AG04449 (cell line): ENCODE measurements around the gene ASB10.

Experiments
- CTCF ChIA-PET: fragments of 350-600 bp; formaldehyde crosslinking; extraction: SDS; loops from one replicate; lab custom pipeline; 2021; ENCODE audit warnings: antibody characterized with exemption; lab: Yijun Ruan, JAX
- POLR2A ChIA-PET: fragments of 400-600, 350-600 bp; formaldehyde crosslinking; extraction: SDS; loops from one replicate; lab custom pipeline; 2020; ENCODE audit warnings: antibody characterized with exemption, inconsistent platforms; lab: Yijun Ruan, JAX
- DNase-seq: peaks from one replicate; pipeline ENCODE4 v3.0.0-alpha.2; 2010; ENCODE audit warnings: low read depth, low spot score
- H3K4me3 ChIP-seq: 2 replicates; pipeline ENCODE4 v1.5.1; 2011; ENCODE audit warnings: low read depth, mild to moderate bottlenecking, control low read depth, low read length
- TF ChIP-seq, protein P1 (sequence below): IDR thresholded peaks from one replicate; pipeline ENCODE4 v1.5.1; 2011; ENCODE audit warnings: mild to moderate bottlenecking, moderate library complexity, low read length, control low read depth, inconsistent platforms; ENCODE audit not compliant: insufficient read depth; ENCODE audit errors: missing control alignments

ASB10 gene

DNA sequence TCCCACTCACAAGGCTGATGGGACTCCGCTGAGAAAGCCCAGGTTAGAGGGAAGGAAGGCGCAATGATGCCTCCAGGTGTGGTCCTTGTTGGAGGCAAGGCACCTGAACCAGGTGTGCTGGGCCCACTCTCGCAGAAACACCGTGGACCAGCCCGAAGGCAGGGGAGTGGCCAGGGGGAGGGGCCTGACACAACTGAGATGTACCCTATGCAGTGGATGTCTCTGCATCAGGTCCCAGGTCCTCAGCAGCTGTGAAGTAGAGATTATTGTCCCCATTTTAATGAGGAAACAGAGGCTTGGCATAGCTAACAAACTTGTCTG, 51.6 kb downstream of the ASB10 start:
- H3K4me3 ChIP-seq: no peak overlapping the region
- TF ChIP-seq, protein P1, sequence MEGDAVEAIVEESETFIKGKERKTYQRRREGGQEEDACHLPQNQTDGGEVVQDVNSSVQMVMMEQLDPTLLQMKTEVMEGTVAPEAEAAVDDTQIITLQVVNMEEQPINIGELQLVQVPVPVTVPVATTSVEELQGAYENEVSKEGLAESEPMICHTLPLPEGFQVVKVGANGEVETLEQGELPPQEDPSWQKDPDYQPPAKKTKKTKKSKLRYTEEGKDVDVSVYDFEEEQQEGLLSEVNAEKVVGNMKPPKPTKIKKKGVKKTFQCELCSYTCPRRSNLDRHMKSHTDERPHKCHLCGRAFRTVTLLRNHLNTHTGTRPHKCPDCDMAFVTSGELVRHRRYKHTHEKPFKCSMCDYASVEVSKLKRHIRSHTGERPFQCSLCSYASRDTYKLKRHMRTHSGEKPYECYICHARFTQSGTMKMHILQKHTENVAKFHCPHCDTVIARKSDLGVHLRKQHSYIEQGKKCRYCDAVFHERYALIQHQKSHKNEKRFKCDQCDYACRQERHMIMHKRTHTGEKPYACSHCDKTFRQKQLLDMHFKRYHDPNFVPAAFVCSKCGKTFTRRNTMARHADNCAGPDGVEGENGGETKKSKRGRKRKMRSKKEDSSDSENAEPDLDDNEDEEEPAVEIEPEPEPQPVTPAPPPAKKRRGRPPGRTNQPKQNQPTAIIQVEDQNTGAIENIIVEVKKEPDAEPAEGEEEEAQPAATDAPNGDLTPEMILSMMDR: no peak
- ChIA-PET POLR2A (no interaction called here), CTCF (interaction anchor here (1.2 to 1.4 kb wide), 3 partner anchors 11 to 20 kb away, joined by 3 to 10 read pairs (median 4); no protein-coding TSS in a partner anchor)
- no peak for DNase-seq

GRCh38 chr7:151134743-151135524, 52.1 kb downstream of the ASB10 start:
- no peak for DNase-seq
- TF ChIP-seq, protein P1: no peak
- CTCF ChIA-PET: interaction anchor here (0.9 to 1.4 kb wide), 4 partner anchors 11 to 19 kb away, joined by 3 to 10 read pairs (median 4); no protein-coding TSS in a partner anchor
- H3K4me3 ChIP-seq: no peak overlapping the region
- POLR2A ChIA-PET: no interaction called here

DNA sequence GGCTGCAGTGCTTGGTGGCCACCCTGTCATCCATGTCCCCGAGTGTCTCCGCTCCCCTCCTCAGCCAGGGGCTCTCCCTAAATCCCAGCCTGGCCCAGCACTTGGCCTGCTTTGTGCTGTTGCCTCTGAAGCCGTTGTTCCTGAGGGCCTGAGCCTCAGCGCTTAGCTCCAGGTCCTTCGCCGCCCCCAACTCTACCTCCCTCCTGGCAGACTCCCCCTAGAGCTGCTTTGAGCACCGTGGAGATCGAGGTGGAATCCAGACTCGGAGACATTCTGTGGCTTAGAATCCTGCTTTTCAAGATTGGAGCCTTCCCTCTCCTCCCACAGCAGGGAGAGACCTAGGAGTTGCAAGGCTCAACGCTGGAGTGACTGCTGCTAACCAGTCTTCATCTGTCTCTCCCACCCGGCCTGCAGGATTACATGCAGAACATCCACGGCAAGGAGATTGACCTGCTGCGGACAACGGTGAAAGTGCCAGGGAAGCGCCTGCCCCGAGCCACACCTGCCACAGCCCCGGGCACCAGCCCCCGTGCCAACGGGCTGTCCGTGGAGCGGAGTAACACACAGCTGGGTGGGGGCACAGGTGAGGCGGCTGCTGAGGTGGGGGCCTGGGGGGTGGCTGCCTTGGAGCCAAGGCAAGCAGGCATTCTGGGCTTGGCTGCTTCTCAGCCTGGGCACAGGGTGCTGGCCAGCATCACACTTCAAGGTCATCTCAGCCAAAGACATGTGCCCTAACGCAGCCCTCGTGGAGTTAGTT, 52.9 kb downstream of the ASB10 start:
- ChIA-PET CTCF (interaction anchor here (0.9 kb wide), 1 partner anchor 10 kb away, joined by 4 read pairs; no protein-coding TSS in a partner anchor), POLR2A (no interaction called here)
- H3K4me3 ChIP-seq: no peak overlapping the region
- no peak for DNase-seq
- TF ChIP-seq, protein P1: no peak

- POLR2A ChIA-PET: no interaction called here
- CTCF ChIA-PET: interaction anchor here (1.0 to 1.1 kb wide), 2 partner anchors 10 to 22 kb away, joined by 3 read pairs; no protein-coding TSS in a partner anchor
- H3K4me3 ChIP-seq: no peak overlapping the region
- TF ChIP-seq, protein P1: no peak
- DNase-seq: no peak
Observed at GRCh38 chr7:151133266-151133985, 53.6 kb downstream of the ASB10 start.

GRCh38 chr7:151132461-151133205, 54.4 kb downstream of the ASB10 start:
- no peak for DNase-seq
- no peak overlapping the region for H3K4me3 ChIP-seq
- ChIA-PET POLR2A (no interaction called here), CTCF (interaction anchor here (1.0 to 2.1 kb wide), 3 partner anchors 9 to 21 kb away, joined by 3 to 6 read pairs (median 3); no protein-coding TSS in a partner anchor)
- TF ChIP-seq, protein P1: no peak
